T-helper 2 cell treated with Interferon-gamma antibody and Interleukin-4, amounts not matched to agents 100 ng/mL and 5 ng/mL, for 36 hours (primary cell): ENCODE measurements around the gene RPUSD2. TPM values are rescaled to one million over a fixed set of nuclear protein-coding genes. Genes with fewer than 3 reads are reported as not detected.
"Not testable (repeated sequence)": the region's sequence is repeated elsewhere in the genome, so short reads cannot be mapped to it uniquely, and the experiment has no call there.

Source experiments
- intact Hi-C: fragments of 100-400 bp; cut with micrococcal nuclease; formaldehyde crosslinking; loops from one replicate; pipeline ENCODE4 v1.15.1; 2023
- total RNA-seq: library from RNA; stranded (reverse); gene quantifications from 2 replicates; pipeline ENCODE4 v1.2.3, GENCODE V29; 2022

Gene RPUSD2
- total RNA-seq, 1 donor from 2014 or later: 13.5 TPM

DNA sequence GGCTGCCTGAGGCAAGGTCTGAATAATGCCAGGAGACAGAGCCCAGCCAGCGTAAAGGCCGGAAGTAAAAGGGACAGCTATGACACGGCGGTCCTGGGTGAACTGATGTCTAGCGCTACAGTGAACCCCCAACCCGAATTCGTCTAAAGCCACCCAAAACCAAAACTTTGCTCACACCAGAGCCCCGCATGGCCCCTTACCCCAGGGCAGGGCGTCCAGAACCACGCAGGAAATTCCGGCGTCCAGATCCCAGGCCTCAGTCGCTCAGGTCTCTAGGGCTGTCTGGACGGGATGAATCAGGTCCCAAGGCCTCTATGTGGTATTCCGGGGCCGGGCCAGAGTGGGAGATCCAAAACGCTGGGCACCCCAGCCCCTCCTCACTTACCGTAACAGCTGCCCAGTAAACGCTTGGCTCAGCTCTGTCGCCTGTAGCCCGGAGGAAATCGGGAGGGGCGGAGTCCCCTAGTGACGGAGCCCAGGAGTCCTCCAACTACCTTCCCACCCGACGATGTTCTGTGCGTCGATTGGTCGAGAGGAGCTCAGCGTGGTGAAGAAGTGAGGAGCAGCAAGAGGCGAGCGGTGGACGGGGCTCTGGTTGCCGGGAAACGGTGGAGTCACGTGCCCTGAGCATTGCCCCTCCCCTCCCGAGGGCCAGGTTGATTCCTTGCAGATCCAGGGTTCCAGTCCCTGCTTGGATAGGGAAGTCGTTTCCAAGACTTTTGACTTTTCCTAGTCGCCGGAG lies 4.3 kb upstream of the RPUSD2 start, which contains the start of gene CCDC32:
Gene CCDC32, minus strand, starts transcription at position 452 of the 742 bp plus-strand sequence. CDS start 2,027 bp downstream, outside the sequence.
- intact Hi-C loops: loop anchor here (1.0 to 5.0 kb wide), 5 partner anchors 30 to 553 kb away; partner anchors contain the start of genes BAHD1, DNAJC17, INO80 and KNL1

DNA sequence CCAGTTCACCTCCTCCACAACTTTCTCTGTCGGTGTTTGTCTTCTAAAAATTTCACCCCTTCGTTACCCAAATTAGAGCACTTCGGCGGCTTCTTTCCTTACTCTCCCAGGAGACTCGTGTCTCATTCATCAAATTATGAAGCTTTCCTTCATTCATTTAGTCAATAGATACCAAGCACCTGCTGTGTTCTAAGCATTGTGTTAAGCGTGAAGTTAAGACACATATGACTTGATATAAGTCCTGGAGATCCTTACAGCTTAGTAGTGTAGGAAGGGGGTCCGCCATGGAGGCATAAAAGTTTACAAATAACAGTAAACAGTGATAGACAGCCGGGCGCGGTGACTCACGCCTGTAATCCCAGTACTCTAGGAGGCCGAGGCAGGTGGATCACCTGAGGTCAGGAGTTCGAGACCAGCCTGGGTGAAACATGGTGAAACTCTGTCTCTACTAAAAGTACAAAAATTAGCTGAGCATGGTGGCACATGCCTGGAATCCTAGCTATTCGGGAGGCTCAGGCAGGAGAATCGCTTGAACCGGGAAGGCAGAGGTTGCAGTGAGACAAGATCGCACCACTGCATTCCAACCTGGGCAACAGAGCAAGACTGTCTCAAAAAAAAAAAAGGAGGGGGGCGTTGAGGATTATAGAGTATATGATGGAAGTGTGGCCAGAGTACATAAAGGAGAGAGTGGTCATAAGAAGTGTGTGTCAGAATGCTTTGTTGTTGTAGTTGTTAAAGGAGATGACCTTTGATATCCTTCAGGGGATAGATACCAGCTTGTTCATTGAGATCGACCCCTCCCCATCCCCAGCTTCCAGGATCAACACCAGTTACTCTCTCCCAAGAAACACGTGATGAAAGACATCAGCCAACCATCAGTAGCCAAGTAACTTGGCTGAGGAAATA lies 3.5 kb upstream of the RPUSD2 start:
- intact Hi-C loops: loop anchor here (1.0 to 5.0 kb wide), 5 partner anchors 29 to 552 kb away; partner anchors contain the start of genes BAHD1, DNAJC17, INO80 and KNL1

DNA sequence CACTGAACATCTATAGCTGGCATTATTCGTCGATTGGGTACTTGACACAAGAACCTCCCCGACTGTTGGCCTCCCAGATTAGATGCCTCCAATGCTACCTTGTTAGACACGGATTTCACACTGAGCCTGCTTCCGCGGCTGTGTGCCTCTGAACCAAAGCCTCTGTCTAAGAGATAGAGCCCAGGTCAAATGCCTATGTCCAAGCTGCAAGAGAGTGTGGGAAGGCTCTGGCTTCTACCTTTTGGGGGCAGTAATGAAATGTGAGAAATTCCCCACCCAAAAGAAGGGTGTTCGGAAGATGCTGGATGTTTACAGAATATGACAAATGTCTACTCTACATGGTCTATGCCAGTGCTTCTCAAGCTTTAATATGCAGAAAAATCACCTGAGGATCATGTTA lies 2.0 kb upstream of the RPUSD2 start:
- intact Hi-C loops: loop anchor here (5.0 kb wide), 2 partner anchors 125 to 550 kb away; partner anchors contain the start of genes BAHD1 and INO80

DNA sequence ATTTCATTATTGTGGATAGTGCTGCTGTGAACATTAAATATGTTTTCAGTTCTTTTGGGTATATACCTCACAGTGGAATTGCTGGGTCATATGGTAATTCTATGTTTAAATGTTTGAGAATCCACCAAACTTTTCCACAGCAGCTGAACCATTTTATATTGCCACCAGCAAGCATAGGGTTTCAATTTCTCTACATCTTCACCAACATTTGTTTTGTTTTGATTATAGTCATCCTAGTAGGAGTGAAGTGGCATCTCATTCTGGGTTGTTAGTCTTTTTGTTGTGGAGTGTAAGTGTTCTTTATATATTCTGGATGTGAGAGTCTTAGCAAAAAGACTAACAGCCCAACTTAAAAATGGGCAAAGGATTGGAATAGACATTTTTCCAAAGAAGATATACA lies 6.0 kb downstream of the RPUSD2 start:
- intact Hi-C loops: no loop called here

DNA sequence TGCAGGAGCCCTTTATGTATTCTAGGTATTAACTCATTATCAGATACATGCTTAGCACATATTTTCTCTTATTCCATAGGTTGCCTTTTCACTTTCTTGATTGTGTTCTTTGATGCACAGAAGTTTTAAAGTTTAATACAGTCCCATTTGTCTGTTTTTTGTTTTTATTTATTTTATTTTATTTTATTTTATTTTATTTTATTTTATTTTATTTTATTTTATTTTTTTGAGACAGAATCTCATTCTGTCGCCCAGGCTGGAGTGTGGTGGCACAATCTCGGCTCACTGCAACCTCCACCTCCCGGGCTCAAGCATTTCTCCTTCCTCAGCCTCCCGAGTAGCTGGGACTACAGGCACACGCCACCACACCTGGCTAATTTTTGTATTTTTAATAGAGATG lies 7.8 kb downstream of the RPUSD2 start:
- intact Hi-C loops: not testable (repeated sequence)

DNA sequence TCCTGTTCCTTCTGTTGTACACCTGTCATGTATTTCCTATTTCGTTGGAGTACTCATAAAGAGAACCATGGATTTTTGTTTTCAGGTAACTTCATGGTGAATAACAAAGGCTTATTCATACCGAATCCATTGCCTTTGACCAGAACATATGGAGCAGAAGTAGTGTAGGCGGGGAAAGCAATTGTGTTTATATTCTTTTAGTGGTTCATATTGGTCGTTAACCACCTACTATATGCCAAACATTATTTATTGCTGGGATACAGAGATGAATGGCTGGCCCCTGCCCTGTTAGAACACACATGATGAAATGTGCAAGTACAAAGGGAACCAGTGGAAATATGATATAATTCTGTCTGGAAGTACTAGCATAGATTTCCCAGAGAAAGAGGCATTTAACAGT lies 9.8 kb downstream of the RPUSD2 start:
- intact Hi-C loops: no loop called here

DNA sequence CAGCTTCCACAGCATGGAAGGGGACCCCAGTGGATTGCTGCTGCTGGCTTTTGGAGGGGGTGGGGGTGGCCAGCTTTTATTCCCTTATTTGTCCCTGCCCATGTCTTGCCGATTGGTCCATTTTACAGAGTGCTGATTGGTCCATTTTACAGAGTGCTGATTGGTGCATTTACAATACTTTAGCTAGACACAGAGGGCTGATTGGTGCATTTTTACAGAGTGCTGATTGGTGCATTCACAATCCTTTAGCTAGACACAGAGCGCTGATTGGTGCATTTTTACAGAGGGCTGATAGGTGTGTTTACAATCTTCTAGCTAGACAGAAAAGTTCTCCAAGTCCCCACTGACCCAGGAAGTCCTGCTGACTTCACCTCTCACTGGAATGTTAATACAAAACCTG lies 12.7 kb downstream of the RPUSD2 start:
- intact Hi-C loops: not testable (repeated sequence)

DNA sequence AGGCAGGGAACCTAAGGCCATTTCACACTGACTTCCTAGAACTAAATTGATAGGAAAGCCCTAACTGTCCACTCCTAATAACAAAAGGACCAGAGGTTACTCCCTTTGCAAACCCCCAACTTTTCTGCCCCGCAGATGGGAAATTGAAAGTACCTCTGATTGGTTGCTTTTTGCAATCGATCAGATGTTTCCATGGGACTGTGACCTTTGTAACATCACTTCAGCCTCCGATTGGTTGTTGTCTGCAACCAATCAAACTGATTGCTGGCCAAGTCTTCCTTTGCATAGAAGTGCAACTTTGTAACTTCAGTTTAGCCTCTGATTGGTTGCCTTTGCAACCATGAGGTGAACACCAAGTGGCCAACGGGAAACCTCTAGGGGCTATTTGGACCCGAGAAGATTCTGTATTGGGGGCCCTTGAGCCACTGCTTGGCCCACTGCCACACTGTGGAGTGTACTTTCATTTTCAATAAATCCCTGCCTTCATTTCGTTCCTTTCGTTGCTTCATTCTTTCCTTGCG lies 13.7 kb downstream of the RPUSD2 start:
- intact Hi-C loops: no loop called here

DNA sequence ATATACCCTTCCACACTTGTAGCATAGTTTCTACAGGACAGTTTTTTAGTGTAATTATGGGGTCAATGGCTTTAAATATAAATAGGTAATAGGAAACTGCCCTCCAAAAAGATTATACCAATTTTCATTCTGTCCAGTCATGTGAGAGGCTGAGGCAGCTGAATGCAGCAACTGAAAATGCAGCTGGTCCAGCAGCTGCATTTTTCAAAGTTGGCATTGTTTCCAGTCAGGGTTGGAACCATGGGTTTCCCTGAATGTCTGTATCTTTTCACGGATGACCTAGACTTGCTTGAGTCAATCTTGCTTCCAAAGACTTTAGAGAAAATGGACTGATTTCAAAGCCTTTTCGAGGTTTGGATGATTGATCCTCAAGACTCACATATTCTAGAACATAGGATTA lies 15.1 kb downstream of the RPUSD2 start:
- intact Hi-C loops: no loop called here

DNA sequence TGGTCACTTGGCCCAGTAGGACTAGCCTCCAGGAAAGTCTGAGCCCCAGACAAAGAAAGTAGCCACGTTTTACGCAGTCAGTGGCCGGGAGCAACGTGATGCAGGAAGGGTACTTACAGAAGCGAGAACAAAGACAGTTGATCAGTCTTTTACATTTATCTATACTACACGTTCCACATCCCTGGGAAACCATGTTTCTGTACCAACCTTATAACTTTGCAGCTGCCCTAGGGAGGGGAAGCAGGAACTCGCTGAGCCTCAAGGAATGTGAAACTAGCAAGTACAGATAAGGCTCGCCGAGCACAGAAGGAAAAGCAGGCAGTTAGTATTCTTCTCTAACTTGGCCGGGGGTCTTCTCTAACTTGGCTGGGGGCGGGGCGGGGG lies 21.6 kb downstream of the RPUSD2 start:
- intact Hi-C loops: no loop called here

DNA sequence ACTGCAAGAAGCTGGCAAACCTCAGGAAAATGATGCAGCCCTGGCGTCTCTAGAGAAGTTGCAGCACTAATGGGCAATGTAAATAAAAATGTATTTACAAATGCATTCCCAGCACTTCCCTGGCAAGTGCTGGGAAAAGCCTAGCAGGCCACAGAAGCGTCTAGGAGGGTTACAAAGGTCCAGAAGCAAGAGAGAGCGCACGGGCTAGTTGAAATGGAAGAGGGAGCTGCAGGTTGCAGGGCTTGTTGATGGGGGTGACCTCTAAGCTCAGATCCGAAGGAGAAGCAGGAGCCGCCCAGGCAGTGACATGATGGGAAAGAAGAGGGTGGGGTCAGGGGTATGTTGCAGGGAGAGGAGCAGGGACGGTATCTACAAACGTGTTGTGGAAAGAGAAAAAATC lies 22.3 kb downstream of the RPUSD2 start:
- intact Hi-C loops: no loop called here

DNA sequence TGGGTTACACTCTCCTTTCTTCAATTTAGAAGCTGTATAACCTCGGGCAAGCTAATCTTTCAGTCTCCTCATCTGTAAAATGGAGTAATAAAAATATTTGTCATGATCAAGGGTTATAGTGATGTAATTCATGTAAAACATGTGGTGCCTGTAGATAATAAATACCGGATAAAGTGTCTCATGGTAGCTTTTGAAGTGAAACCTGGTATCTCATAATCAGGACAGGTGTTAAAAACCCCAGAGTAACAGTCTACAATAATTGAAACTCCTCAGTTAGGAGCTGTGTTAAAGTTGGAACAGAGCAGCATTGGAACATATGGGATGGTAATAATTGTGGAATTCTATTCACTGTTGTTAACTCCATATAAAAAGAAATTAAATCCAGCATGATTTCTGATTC lies 24.1 kb downstream of the RPUSD2 start:
- intact Hi-C loops: loop anchor here (1.0 to 2.0 kb wide), 2 partner anchors 102 to 213 kb away; partner anchors contain the start of gene RAD51

DNA sequence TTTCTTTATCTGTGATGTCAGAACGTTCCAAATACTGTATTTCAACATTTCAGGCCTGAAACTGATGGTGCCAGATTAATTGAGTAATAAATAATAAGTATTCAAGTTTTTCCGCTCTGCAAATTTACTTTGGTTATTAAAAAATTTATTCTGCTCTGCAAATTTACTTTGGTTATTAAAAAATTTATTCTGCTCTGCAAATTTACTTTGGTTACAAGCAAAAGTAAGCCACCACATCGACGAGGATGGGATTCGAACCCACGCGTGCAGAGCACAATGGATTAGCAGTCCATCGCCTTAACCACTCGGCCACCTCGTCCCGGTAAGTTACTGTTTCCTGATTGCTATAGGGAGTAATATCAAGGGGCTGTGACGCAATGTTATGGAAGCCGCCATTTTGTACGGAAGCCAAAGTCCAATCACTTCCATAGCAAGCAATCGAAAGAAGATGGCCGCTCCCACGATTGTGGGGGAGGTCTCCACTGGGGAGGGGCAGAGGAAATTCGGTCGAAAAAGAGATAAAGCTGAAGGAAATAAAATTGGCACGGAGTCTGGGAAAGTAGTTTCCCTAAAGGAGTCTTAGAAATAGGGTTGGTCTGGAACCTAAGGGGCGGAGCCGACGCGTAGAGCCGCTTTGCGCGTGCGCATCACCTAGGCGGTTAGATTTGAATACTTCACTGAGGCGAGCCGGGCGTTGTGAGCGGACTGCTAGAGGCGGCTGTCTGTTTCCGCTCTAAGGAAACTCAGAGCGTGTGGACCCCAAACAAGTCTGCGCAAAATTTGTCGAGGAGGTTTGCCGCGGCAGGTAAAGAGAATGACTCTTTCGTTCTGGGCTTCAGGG lies 24.7 kb downstream of the RPUSD2 start, which contains the start of gene KNL1:
Gene KNL1, plus strand, starts transcription at position 662 of the 841 bp plus-strand sequence. CDS start 8,683 bp downstream, outside the sequence.
- intact Hi-C loops: loop anchor here (1.0 to 2.0 kb wide), 4 partner anchors 25 to 212 kb away; partner anchors contain the start of genes CCDC32, RAD51 and RPUSD2

DNA sequence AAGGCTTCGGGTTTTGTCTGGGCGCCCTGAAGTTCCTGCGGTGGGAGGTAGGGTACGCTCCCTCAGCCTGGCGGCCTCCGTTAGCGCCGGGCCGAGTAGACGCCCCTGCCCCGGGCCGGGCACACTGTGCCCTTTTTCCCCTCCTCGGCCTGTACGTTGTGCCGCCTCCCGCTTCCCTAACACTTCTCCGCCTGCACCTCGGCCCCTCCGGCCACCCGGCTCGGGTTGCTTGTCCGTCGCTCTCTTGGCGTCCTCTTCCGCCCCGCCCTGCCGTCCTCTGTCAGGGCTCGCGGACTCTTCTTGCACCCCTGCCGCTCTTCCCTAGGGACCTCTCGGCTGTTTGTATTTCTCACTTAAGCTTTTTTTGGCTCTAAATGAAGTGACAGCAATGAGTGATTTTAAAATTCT lies 25.3 kb downstream of the RPUSD2 start:
- intact Hi-C loops: loop anchor here (1.0 kb wide), 2 partner anchors 25 to 29 kb away; partner anchors contain the start of genes CCDC32 and RPUSD2

DNA sequence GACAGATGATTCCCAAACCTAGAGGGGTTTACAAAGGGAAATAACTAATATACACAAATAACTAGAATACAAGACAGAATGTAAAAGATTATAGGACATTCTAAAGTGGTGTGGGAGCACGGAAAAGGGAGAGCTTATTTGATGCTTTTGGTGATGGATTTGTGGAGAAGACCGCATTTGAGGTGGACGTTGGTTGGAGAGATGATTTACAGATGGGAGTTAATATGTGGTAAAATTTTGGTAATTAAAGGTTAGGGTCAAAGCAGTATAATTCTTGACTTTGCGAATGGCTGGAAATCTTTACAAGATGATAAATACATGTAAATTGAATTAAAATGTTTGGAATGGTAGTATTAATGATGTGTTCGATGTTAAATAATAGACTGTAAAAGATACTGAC lies 26.1 kb downstream of the RPUSD2 start:
- intact Hi-C loops: no loop called here

DNA sequence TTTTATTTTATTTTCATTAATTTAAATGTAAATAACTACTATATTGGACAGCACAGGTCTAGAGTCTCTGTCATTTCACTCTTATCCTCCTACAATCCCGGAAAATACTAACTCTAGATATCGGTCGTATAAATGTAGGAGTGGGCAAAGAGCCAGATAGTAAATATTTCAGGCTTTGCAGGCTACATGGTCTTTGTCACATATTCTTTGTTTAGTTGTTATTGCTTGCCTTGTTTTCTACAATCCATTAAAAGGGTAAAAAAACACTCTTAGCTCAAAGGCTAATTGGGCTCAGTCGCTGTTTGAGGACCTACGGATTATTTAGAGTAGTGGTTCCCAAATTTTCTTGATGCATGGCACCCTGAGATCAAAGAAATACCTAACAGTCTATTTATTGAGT lies 26.7 kb downstream of the RPUSD2 start:
- intact Hi-C loops: no loop called here

DNA sequence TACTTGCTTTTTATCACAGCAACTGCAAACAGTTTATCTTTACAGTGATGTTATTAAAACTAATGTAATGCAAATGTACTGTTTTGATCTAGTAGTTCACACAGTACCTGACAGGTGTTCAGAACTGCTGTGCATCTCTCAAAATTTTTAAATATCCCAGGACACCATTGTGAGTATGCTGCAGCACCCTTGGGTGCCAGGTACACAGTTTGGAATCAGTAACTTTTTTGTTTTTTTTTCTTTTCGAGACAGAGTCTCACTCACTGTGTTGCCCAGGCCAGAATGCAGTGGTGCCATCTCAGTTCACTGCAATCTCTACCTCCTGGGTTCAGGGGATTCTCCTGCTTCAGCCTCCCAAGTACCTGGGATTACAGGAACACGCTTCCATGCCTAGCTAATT lies 27.9 kb downstream of the RPUSD2 start:
- intact Hi-C loops: no loop called here

DNA sequence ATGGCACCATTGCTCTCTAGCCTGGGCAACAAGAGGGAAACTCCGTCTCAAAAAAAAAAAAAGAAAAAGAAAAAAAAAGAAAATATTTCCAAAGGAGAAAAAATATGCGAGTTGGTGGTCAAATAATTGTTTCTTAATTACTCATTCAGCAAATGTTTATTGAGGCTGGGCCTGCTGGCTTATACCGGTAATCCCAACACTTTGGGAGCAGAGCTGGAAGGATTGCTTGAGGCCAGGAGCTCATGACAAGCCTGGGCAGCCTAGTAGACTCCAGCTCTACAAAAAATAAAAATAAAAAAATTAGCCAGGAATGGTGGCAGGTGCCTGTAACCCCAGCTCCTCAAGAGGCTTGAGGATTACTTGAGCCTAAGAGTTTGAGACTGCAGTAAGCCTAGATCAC lies 29.0 kb downstream of the RPUSD2 start:
- intact Hi-C loops: no loop called here

DNA sequence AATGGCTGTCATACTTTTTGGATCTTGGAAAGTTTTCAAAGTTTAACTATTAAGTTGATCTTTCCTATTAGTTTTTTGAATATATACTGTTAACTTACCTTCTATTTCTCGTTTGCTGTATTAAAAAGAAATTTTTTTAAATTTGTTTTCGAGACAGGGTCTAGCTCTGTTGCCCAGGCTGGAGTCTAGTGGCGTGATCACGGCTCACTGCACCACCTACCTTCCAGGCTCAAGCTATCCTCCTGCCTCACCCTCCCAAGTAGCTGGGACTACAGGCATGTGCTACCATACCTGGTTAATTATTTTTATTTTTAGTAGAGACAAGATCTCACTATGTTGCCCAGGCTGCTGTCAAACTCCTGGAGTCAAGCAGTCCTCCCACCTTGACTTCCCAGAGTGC lies 29.6 kb downstream of the RPUSD2 start:
- intact Hi-C loops: no loop called here

DNA sequence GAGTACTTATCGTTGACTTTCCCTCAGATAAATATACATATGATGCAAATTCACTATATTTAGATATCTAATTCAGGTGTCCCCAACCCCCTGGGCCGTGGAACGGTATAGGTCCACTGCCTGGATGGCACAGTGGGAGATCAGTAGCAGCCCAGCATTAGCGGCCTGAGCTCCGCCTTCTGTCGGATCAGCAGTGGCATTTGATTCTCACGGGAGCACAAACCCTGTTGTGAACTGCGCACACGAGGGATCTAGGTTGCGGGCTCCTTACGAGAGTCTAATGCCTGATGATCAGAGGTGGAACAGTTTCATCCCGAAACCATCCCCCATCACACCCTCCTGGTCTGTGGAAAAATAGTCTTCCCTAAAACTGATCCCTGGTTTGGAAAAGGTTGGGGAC lies 31.9 kb downstream of the RPUSD2 start:
- intact Hi-C loops: no loop called here

DNA sequence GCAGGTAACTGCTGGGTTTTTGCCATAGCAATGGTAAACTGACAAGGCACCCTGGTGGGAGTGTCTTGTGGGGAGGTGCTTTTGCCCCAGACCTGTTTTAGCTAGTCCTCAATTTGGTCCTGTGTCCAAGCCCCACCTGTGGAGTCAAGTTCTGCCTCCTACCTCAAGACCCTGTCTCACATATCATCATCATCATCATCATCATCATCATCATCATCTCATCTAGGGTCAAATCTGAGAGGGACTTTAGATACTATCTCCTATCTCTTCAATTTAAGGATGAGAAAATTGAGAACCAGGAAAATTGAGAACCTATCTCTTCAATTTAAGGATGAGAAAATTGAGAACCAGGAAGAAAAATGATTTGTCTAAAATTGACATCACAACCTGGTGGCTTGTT lies 34.8 kb downstream of the RPUSD2 start:
- intact Hi-C loops: no loop called here
